H1 (cell line): ENCODE data around the gene CCDC192. TPM values are rescaled to one million over a fixed set of nuclear protein-coding genes. Genes with fewer than 3 reads are reported as not detected.

ENCODE experiments used
- CTCF ChIA-PET: fragments of 300-600 bp; sonication (Branson Sonifier 250); formaldehyde crosslinking; loops from one replicate; lab custom pipeline; 2021; ENCODE audit not compliant: partially characterized antibody; lab: Charles Lee
- POLR2A ChIA-PET: fragments of 300-600 bp; sonication (Branson Sonifier 250); formaldehyde crosslinking; loops from one replicate; lab custom pipeline; 2021; ENCODE audit warnings: inconsistent platforms; ENCODE audit not compliant: partially characterized antibody; lab: Charles Lee
- DNase-seq, 2 experiments: peaks; one replicate each; pipeline versions ENCODE4 v3.0.0 to v3.0.0-alpha.2; 2010 to 2022; ENCODE audit warnings: low spot score in 2 of 2, low read depth in 1 of 2, mixed read lengths in 1 of 2
- FAIRE-seq: peaks from 2 replicates; lab custom pipeline; 2011; peaks lifted over from hg19 to GRCh38; lab: Jason Lieb, UNC
- H2AFZ ChIP-seq: 2 replicates; pipeline ENCODE4 v1.8.1; 2012; ENCODE audit warnings: low read length, inconsistent platforms
- H2AK5ac ChIP-seq: 2 replicates; pipeline ENCODE4 v1.6.1; 2013; ENCODE audit warnings: low read depth, low read length
- H2BK120ac ChIP-seq: replicated peaks from 2 replicates; pipeline ENCODE3; 2013; ENCODE audit warnings: low read depth, low read length, inconsistent platforms
- H2BK12ac ChIP-seq: 2 replicates; pipeline ENCODE4 v1.6.1; 2013; ENCODE audit warnings: low read depth, low read length
- H2BK15ac ChIP-seq: 2 replicates; pipeline ENCODE4 v1.6.1; 2013; ENCODE audit warnings: low read length
- H2BK20ac ChIP-seq: 2 replicates; pipeline ENCODE4 v1.6.1; 2013; ENCODE audit warnings: low read length
- H2BK5ac ChIP-seq: 2 replicates; pipeline ENCODE4 v1.6.1; 2013; ENCODE audit warnings: low read depth, low read length
- H3K14ac ChIP-seq: 2 replicates; pipeline ENCODE4 v1.6.1; 2013; ENCODE audit warnings: inconsistent platforms; ENCODE audit not compliant: insufficient read length
- H3K18ac ChIP-seq: 2 replicates; pipeline ENCODE4 v1.6.1; 2013; ENCODE audit warnings: low read length; ENCODE audit errors: extremely low read depth
- H3K23ac ChIP-seq: 2 replicates; pipeline ENCODE4 v1.6.1; 2013; ENCODE audit warnings: inconsistent platforms; ENCODE audit not compliant: insufficient read length
- H3K23me2 ChIP-seq: 2 replicates; pipeline ENCODE4 v1.6.1; 2013; ENCODE audit warnings: low read depth, low read length
- H3K27ac ChIP-seq: 2 replicates; pipeline ENCODE4 v1.6.1; 2011; ENCODE audit warnings: low read depth, low read length, inconsistent platforms
- H3K27me3 ChIP-seq, 4 experiments: replicated peaks in 1 of 4; 1 replicate in 1 of 4; 2 replicates in 3 of 4; pipeline versions ENCODE4 v1.6.1 to v1.8.1; 2011 to 2013; ENCODE audit warnings: low read length in 3 of 4, mild to moderate bottlenecking in 3 of 4, inconsistent platforms in 2 of 4, mixed read lengths in 2 of 4, moderate library complexity in 1 of 4; ENCODE audit not compliant: control insufficient read depth in 3 of 4, insufficient read depth in 3 of 4; ENCODE audit errors: extremely low read depth in 1 of 4
- H3K36me3 ChIP-seq, 4 experiments: 2 replicates each; pipeline versions ENCODE4 v1.6.1 to v1.8.1; 2011 to 2013; ENCODE audit warnings: mild to moderate bottlenecking in 4 of 4, low read length in 3 of 4, moderate library complexity in 2 of 4, control low read depth in 1 of 4, inconsistent platforms in 1 of 4; ENCODE audit not compliant: insufficient read depth in 4 of 4, control insufficient read depth in 2 of 4
- H3K4ac ChIP-seq: replicated peaks from 2 replicates; pipeline ENCODE3; 2013; ENCODE audit warnings: low read length, low read depth, mixed read lengths, inconsistent platforms; ENCODE audit not compliant: insufficient read length
- H3K4me1 ChIP-seq, 4 experiments: replicated peaks in 1 of 4; 1 replicate in 1 of 4; 2 replicates in 3 of 4; pipeline versions ENCODE4 v1.6.1 to v1.8.1; 2011 to 2013; ENCODE audit warnings: low read length in 3 of 4, inconsistent platforms in 2 of 4, mixed read lengths in 1 of 4; ENCODE audit not compliant: insufficient read depth in 4 of 4, control insufficient read depth in 3 of 4
- H3K4me2 ChIP-seq, 2 experiments: 2 replicates each; pipeline versions ENCODE4 v1.6.1 to v1.8.1; 2011 to 2013; ENCODE audit warnings: low read depth in 2 of 2, low read length in 2 of 2, control low read depth in 1 of 2, inconsistent platforms in 1 of 2, mild to moderate bottlenecking in 1 of 2; ENCODE audit not compliant: insufficient read depth in 1 of 2
- H3K4me3 ChIP-seq, 4 experiments: fragments of 200-600, 300-600 bp in 1 of 4; sonication (generic), shearing (Covaris generic), sonication (Bioruptor Twin) in 1 of 4; 2 replicates each; pipeline versions ENCODE4 v1.5.1 to v1.8.1; 2011 to 2016; ENCODE audit warnings: low read length in 4 of 4, low read depth in 3 of 4, control low read depth in 2 of 4, inconsistent platforms in 2 of 4, mild to moderate bottlenecking in 2 of 4, mixed read lengths in 1 of 4, moderate library complexity in 1 of 4; ENCODE audit not compliant: insufficient read depth in 2 of 4; ENCODE audit errors: extremely low read depth in 1 of 4
- H3K56ac ChIP-seq: replicated peaks from 2 replicates; pipeline ENCODE3; 2013; ENCODE audit warnings: low read depth, mild to moderate bottlenecking, mixed read lengths, low read length, inconsistent platforms; ENCODE audit not compliant: insufficient read length
- H3K79me1 ChIP-seq: 2 replicates; pipeline ENCODE4 v1.6.1; 2013; ENCODE audit warnings: low read depth, low read length, control low read depth
- H3K79me2 ChIP-seq, 2 experiments: 2 replicates each; pipeline versions ENCODE4 v1.6.1 to v1.8.1; 2012 to 2013; ENCODE audit warnings: low read length in 2 of 2, mild to moderate bottlenecking in 2 of 2, inconsistent platforms in 1 of 2; ENCODE audit not compliant: insufficient read depth in 2 of 2, control insufficient read depth in 1 of 2
- H3K9ac ChIP-seq, 4 experiments: replicated peaks in 1 of 4; 1 replicate in 1 of 4; 2 replicates in 3 of 4; pipeline versions ENCODE4 v1.6.1 to v1.8.1; 2011 to 2013; ENCODE audit warnings: low read depth in 3 of 4, low read length in 3 of 4, control low read depth in 2 of 4, mild to moderate bottlenecking in 2 of 4, moderate library complexity in 2 of 4, inconsistent platforms in 1 of 4; ENCODE audit errors: extremely low read depth in 1 of 4
- H3K9me3 ChIP-seq, 2 experiments: 2 replicates each; pipeline versions ENCODE4 v1.6.1 to v1.8.1; 2012 to 2013; ENCODE audit warnings: mild to moderate bottlenecking in 2 of 2, moderate library complexity in 2 of 2, control low read depth in 1 of 2, inconsistent platforms in 1 of 2, low read depth in 1 of 2, low read length in 1 of 2, mixed read lengths in 1 of 2; ENCODE audit not compliant: insufficient read depth in 2 of 2
- H4K20me1 ChIP-seq, 2 experiments: replicated peaks in 1 of 2; 2 replicates each; pipeline versions ENCODE3 to v1.8.1; 2011 to 2013; ENCODE audit warnings: inconsistent platforms in 2 of 2, low read length in 2 of 2, mild to moderate bottlenecking in 1 of 2; ENCODE audit not compliant: insufficient read depth in 2 of 2, control insufficient read depth in 1 of 2
- H4K5ac ChIP-seq: 2 replicates; pipeline ENCODE4 v1.6.1; 2013; ENCODE audit warnings: low read length, low read depth, mixed read lengths, inconsistent platforms; ENCODE audit not compliant: insufficient read length
- H4K8ac ChIP-seq: 2 replicates; pipeline ENCODE4 v1.8.0; 2013; ENCODE audit warnings: mild to moderate bottlenecking, moderate library complexity, low read length, inconsistent platforms; ENCODE audit not compliant: insufficient read depth; ENCODE audit errors: extremely low read depth
- H4K91ac ChIP-seq: replicated peaks from 2 replicates; pipeline ENCODE3; 2013; ENCODE audit warnings: low read length, mixed read lengths, inconsistent platforms; ENCODE audit not compliant: insufficient read length
- CEBPB ChIP-seq: IDR thresholded peaks from 2 replicates; pipeline ENCODE4 v1.6.1; 2012; ENCODE audit warnings: low read depth, low read length
- CHD2 ChIP-seq: IDR thresholded peaks from 2 replicates; pipeline ENCODE4 v1.6.1; 2012; ENCODE audit warnings: low read length, improper control_type of control experiment
- GABPA ChIP-seq: IDR thresholded peaks from 2 replicates; pipeline ENCODE4 v1.6.1; 2011; ENCODE audit warnings: mild to moderate bottlenecking, low read length, moderate library complexity, borderline replicate concordance; ENCODE audit not compliant: insufficient read depth
- polyA plus RNA-seq, 7 experiments: library from polyadenylated mRNA; depleted of rRNA in 3 of 7; stranded (reverse) in 5 of 7; unstranded in 2 of 7; fragments of >200 nt in 5 of 7; fragments of 200-250 nt in 2 of 7; gene quantifications; 1 replicate in 5 of 7; 2 replicates in 1 of 7; 4 replicates in 1 of 7; pipeline versions ENCODE4 v1.2.1 to v1.2.3, GENCODE V29; 2011 to 2013; ENCODE audit warnings: missing spikeins in 2 of 7, mixed read lengths in 2 of 7
- total RNA-seq: library from RNA; stranded (reverse); fragmentation: NEBNext Ultra II Directional; extraction: Animal tissue kit (Norgen Biotek cat#: 25700); gene quantifications from 2 replicates; pipeline ENCODE4 v1.2.1, GENCODE V29; 2021

CCDC192 gene
- total and polyA plus RNA-seq, 2 of the 8 experiments (the other 6 are each of a cell fraction or from before 2014, with no cell fraction given) = 0.61 TPM; not detected in 1

- FAIRE-seq = no peak
- H3K4me3 ChIP-seq = no peak overlapping the region
Observed at GRCh38 chr5:127758766-127759283, 55.6 kb downstream of the CCDC192 start.

More at GRCh38 chr5:127758766-127759283, 55.6 kb downstream of the CCDC192 start:
- Histone ChIP-seq H3K4me2 (no peak overlapping the region), H2BK120ac (no peak overlapping the region), H4K91ac (no peak overlapping the region), H3K9ac (no peak overlapping the region), H3K56ac (no peak overlapping the region), H3K27ac (no peak overlapping the region), H4K8ac (no peak overlapping the region), H2AFZ (no peak overlapping the region), H2BK5ac (no peak overlapping the region), H3K4me1 (no peaks in the 10 kb centered on the region), H3K14ac (no peak overlapping the region), H3K23ac (no peak overlapping the region), H3K23me2 (peaks cover 2% of the 10 kb centered on the region; the same call in 1 of the 2 replicates), H3K79me2 (no peaks in the 10 kb centered on the region), H2BK15ac (no peak overlapping the region), H4K5ac (no peak overlapping the region), H3K27me3 (no peaks in the 10 kb centered on the region), H3K79me1 (no peaks in the 10 kb centered on the region), H3K18ac (no peak overlapping the region), H2BK20ac (no peak overlapping the region), H3K36me3 (no peaks in the 10 kb centered on the region)
- CTCF ChIA-PET = interaction anchor here (0.7 to 1.4 kb wide), 5 partner anchors 43 to 175 kb away, joined by 3 to 4 read pairs (median 4); no protein-coding TSS in a partner anchor
- DNase-seq = no peak
- no peak for TF ChIP-seq CHD2
- TF ChIP-seq GABPA = no peak
- no peak for TF ChIP-seq CEBPB
- TF ChIP-seq, all 59 proteins: peak for 0
- Histone ChIP-seq H2AK5ac (no peak overlapping the region), H3K9me3 (no peaks in the 10 kb centered on the region), H4K20me1 (no peaks in the 10 kb centered on the region), H2BK12ac (no peak overlapping the region), H3K4ac (no peak overlapping the region)
- POLR2A ChIA-PET = interaction anchor here (1.5 kb wide), 1 partner anchor 8 kb away, joined by 4 read pairs; no protein-coding TSS in a partner anchor
